GM18526 (cell line): Measurements from ENCODE around the gene ZNF436.

Experiments used
- POLR2A ChIP-seq: IDR thresholded peaks from 3 replicates; pipeline ENCODE4 v1.6.1; 2011; ENCODE audit not compliant: insufficient read length; ENCODE audit errors: extremely low read depth

ZNF436 gene

GRCh38 chr1:23369335-23370013, at the start of gene ZNF436:
TSS of gene ZNF436 (minus strand) at chr1:23369836. CDS start at chr1:23368005, 1,831 bp downstream.
- TF ChIP-seq POLR2A = no peak

- TF ChIP-seq POLR2A = no peak
These were observed 49.5 kb upstream of the ZNF436 start for GRCh38 chr1:23419180-23419579.

GRCh38 chr1:23417570-23417969, 47.9 kb upstream of the ZNF436 start:
- TF ChIP-seq POLR2A = no peak

- no peak for TF ChIP-seq POLR2A
These were observed 47.3 kb upstream of the ZNF436 start for GRCh38 chr1:23416964-23417363.

- no peak for TF ChIP-seq POLR2A
These were observed 39.2 kb upstream of the ZNF436 start for GRCh38 chr1:23408797-23409290.

GRCh38 chr1:23407016-23407630, 37.5 kb upstream of the ZNF436 start:
- TF ChIP-seq POLR2A = no peak

- TF ChIP-seq POLR2A = no peak
These were observed 36.3 kb upstream of the ZNF436 start for GRCh38 chr1:23405946-23406345.

- no peak for TF ChIP-seq POLR2A
These were observed 34.3 kb upstream of the ZNF436 start for GRCh38 chr1:23403735-23404486.

DNA sequence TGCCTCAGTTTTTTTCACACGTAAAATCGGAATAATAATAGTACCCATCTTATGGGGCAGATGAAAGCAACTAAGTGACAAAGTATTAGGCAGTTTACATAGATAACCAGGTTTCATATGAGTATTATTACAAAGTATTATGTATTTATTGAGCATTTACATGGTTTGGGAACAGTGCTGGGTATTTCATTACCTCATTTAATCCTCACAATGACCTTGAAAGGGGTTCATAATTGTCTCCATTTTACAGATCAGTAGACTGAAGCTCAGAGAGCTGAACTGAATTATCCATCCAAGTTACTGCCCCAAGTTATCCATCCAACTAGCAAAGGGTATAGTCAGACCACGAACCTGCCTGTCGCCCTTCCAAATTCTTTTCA, 33.7 kb upstream of the ZNF436 start:
- TF ChIP-seq POLR2A = no peak

DNA sequence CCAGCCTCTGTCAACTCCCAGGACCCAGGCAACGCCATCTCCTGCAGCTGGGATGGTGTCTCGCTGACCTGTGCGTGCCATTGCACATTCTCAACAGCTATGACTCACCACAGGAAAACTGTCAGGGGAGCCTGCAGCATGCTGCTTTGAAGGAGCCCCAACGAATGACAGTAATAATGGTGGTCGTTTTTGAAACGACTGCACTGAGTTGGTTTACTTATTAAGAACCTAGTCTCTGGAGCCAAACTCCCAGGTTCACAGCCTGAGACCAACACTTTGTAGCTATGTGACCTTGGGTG, 33.4 kb upstream of the ZNF436 start:
- no peak for TF ChIP-seq POLR2A

GRCh38 chr1:23402286-23403037, 32.8 kb upstream of the ZNF436 start:
- TF ChIP-seq POLR2A = no peak

DNA sequence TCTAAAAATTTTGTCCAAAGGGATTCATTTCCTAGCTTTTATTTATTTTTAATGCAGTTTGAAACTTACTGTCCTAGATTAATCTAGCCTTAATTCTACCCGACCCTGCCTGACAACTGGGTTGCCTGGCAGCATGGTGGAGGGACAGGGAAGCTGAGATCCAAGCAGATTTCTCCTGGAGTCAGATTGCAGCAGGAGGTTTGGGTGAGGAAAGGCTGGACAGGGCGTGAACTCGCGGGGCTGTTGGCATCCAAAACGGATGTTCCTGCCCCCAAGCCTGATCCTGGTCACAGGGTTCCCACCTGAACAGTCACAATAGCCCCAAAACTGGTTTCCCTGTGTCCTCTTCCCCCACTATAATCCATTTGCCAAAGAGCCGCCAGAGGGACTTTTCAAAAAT, 31.7 kb upstream of the ZNF436 start:
- no peak for TF ChIP-seq POLR2A

- no peak for TF ChIP-seq POLR2A
These were observed 30.9 kb upstream of the ZNF436 start for GRCh38 chr1:23400324-23401114.

DNA sequence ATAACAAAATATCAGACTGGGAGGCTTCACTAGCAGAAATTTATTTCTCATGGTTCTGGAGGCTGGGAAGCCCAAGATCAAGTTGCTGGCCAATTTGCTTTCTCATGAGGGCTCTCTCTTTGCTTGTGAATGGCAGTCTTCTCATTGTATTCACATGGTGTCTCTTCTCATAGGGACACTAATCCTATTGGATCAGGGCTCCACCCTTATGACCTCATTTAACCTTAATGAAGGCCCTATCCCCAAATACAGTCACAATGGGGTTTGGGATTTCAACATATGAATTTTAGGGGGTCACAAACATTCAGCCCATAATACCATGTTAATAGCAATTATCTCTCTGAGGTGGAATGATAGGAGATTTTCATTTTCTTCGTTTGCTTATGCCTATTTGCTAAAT, 29.6 kb upstream of the ZNF436 start:
- TF ChIP-seq POLR2A = no peak

- TF ChIP-seq POLR2A = no peak
These were observed 28.3 kb upstream of the ZNF436 start for GRCh38 chr1:23397908-23398307.

DNA sequence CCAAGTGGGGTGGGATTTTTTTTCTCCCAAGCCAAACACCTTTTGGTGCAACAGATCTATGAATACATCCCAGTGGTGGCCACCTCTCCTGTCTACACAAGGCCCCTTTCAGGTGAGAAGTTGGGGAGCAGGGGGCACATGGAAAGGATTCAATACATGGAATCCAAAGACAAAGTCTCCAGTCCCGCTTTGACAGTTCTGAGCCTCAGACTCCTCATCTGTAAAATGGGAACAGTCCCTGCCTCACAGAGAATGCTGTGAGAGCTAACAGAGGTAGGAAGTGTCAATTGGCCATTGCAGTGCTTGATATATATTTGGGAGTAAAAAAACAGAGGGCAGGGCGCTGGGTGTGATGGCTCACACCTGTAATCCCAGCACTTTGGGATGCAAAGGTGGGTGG, 26.7 kb upstream of the ZNF436 start:
- TF ChIP-seq POLR2A = no peak
